GM23338 (cell line): Measurements from ENCODE around the gene EMD. TPM values are rescaled to one million over a fixed set of nuclear protein-coding genes. Genes with fewer than 3 reads are reported as not detected.

Experiments
- ATAC-seq: fragments of 200-7000 bp; cut with Tn5 transposase; 3 replicates; pipeline ENCODE4 v1.9.1; 2020
- DNase-seq: peaks from one replicate; pipeline ENCODE4 v3.0.0-alpha.2; 2015; ENCODE audit warnings: low spot score
- H2AFZ ChIP-seq: fragments of 200-600 bp; sonication (generic); 2 replicates; pipeline ENCODE4 v1.8.0; 2016; ENCODE audit warnings: antibody characterized with exemption, mild to moderate bottlenecking, moderate library complexity
- H3F3A ChIP-seq: fragments of 200-600 bp; sonication (generic); replicated peaks from 2 replicates; pipeline ENCODE4 v1.8.0; 2017; ENCODE audit warnings: antibody characterized with exemption, mixed run types, low read depth
- H3K27ac ChIP-seq: fragments of 200-600 bp; sonication (generic); 2 replicates; pipeline ENCODE4 v1.6.1; 2016; ENCODE audit warnings: low read depth
- H3K27me3 ChIP-seq: fragments of 200-600 bp; sonication (generic); 2 replicates; pipeline ENCODE4 v1.8.0; 2016; ENCODE audit warnings: mild to moderate bottlenecking, mixed run types, moderate library complexity; ENCODE audit not compliant: insufficient read depth
- H3K36me3 ChIP-seq: fragments of 200-600 bp; sonication (generic); 2 replicates; pipeline ENCODE4 v1.8.0; 2016; ENCODE audit warnings: mild to moderate bottlenecking; ENCODE audit not compliant: insufficient read depth
- H3K4me1 ChIP-seq: fragments of 200-600 bp; sonication (generic); 2 replicates; pipeline ENCODE4 v1.8.0; 2016; ENCODE audit warnings: mild to moderate bottlenecking, moderate library complexity; ENCODE audit not compliant: insufficient read depth
- H3K4me2 ChIP-seq: fragments of 200-600 bp; sonication (generic); 2 replicates; pipeline ENCODE4 v1.7.1; 2017; ENCODE audit warnings: mixed run types
- H3K4me3 ChIP-seq: fragments of 200-600 bp; sonication (generic); 2 replicates; pipeline ENCODE4 v1.6.1; 2016; ENCODE audit warnings: mixed run types
- H3K79me2 ChIP-seq: fragments of 200-600 bp; sonication (generic); replicated peaks from 2 replicates; pipeline ENCODE4 v1.8.0; 2017; ENCODE audit warnings: mild to moderate bottlenecking; ENCODE audit not compliant: insufficient read depth
- H3K9me2 ChIP-seq: fragments of 200-600 bp; sonication (generic); 2 replicates; pipeline ENCODE4 v1.8.0; 2017; ENCODE audit not compliant: insufficient read depth
- H4K20me1 ChIP-seq: fragments of 200-600 bp; sonication (generic); replicated peaks from 2 replicates; pipeline ENCODE4 v1.8.0; 2017; ENCODE audit warnings: mild to moderate bottlenecking; ENCODE audit not compliant: insufficient read depth
- H3K27ac Mint-ChIP-seq: 2 replicates; pipeline ENCODE4 v1.8.0; 2020; ENCODE audit warnings: inconsistent platforms, mild to moderate bottlenecking, moderate library complexity, mixed read lengths
- H3K27me3 Mint-ChIP-seq: 3 replicates; pipeline ENCODE4 v1.8.0; 2022; ENCODE audit warnings: low read depth, mild to moderate bottlenecking, moderate library complexity, mixed read lengths, inconsistent platforms; ENCODE audit not compliant: insufficient read depth, poor library complexity
- H3K36me3 Mint-ChIP-seq: 3 replicates; pipeline ENCODE4 v1.8.0; 2021; ENCODE audit warnings: low read depth, mild to moderate bottlenecking, inconsistent platforms, moderate library complexity, mixed read lengths
- H3K4me1 Mint-ChIP-seq: 3 replicates; pipeline ENCODE4 v1.8.0; 2020; ENCODE audit warnings: mild to moderate bottlenecking, inconsistent platforms, mixed read lengths
- H3K4me3 Mint-ChIP-seq: 3 replicates; pipeline ENCODE4 v1.8.0; 2021; ENCODE audit warnings: moderate library complexity, mild to moderate bottlenecking, inconsistent platforms, mixed read lengths
- H3K9me3 Mint-ChIP-seq: 3 replicates; pipeline ENCODE4 v1.8.0; 2020; ENCODE audit warnings: moderate library complexity, mild to moderate bottlenecking, inconsistent platforms, mixed read lengths
- CREB1 ChIP-seq: fragments of 250-450 bp; sonication (Bioruptor Pico); IDR thresholded peaks from 2 replicates; pipeline ENCODE4 v1.5.0; 2020; ENCODE audit warnings: low read depth, mild to moderate bottlenecking, moderate library complexity
- EZH2 ChIP-seq: fragments of 200-600 bp; sonication (generic); IDR thresholded peaks from one replicate; pipeline ENCODE4 v1.8.0; 2017; ENCODE audit warnings: antibody characterized with exemption, mild to moderate bottlenecking, low read depth; ENCODE audit not compliant: unreplicated experiment
- EZH2phosphoT487 ChIP-seq: fragments of 200-600 bp; sonication (generic); IDR thresholded peaks from one replicate; pipeline ENCODE4 v1.8.1; 2018; ENCODE audit warnings: antibody characterized with exemption; ENCODE audit not compliant: unreplicated experiment
- JUNB ChIP-seq: IDR thresholded peaks from one replicate; pipeline ENCODE4 v1.6.1; 2016; ENCODE audit warnings: antibody characterized with exemption; ENCODE audit not compliant: unreplicated experiment
- NANOG ChIP-seq: IDR thresholded peaks from 2 replicates; pipeline ENCODE4 v1.6.1; 2016; ENCODE audit warnings: antibody characterized with exemption, borderline replicate concordance
- POLR2AphosphoS5 ChIP-seq: IDR thresholded peaks from 2 replicates; pipeline ENCODE4 v1.6.1; 2016; ENCODE audit warnings: antibody characterized with exemption, low read depth
- REST ChIP-seq: IDR thresholded peaks from one replicate; pipeline ENCODE4 v1.6.1; 2018; ENCODE audit warnings: antibody characterized with exemption; ENCODE audit not compliant: unreplicated experiment
- STAT1 ChIP-seq: IDR thresholded peaks from one replicate; pipeline ENCODE4 v1.6.1; 2016; ENCODE audit warnings: antibody characterized with exemption; ENCODE audit not compliant: unreplicated experiment
- ZNF114 ChIP-seq: fragments of 250-450 bp; sonication (Bioruptor Pico); IDR thresholded peaks from 2 replicates; pipeline ENCODE4 v1.5.0; 2020; ENCODE audit warnings: mild to moderate bottlenecking, moderate library complexity
- ZNF331 ChIP-seq: fragments of 250-450 bp; sonication (Bioruptor Pico); IDR thresholded peaks from 2 replicates; pipeline ENCODE4 v1.5.0; 2020; ENCODE audit warnings: low read depth, mild to moderate bottlenecking, moderate library complexity
- polyA plus RNA-seq: library from polyadenylated mRNA; unstranded; fragments of >200 nt; fragmentation: Nextera tagmentation; extraction: Ambion mirVana; gene quantifications from 2 replicates; pipeline ENCODE4 v1.2.1, GENCODE V29; 2016
- total RNA-seq: library from RNA; depleted of rRNA; stranded (reverse); fragments of >200 nt; shearing (Covaris generic); gene quantifications from 2 replicates; pipeline ENCODE4 v1.2.3, GENCODE V29; 2014
- TF ChIP-seq, protein P1 (sequence below), 2 experiments: fragments of 200-600 bp in 1 of 2; sonication (generic) in 1 of 2; conservative IDR thresholded peaks; 2 replicates each; pipeline versions ENCODE4 v1.5.1 to v1.6.1; 2016 to 2017; ENCODE audit warnings: antibody characterized with exemption in 2 of 2, low read depth in 2 of 2, mild to moderate bottlenecking in 2 of 2, moderate library complexity in 1 of 2
- TF ChIP-seq, protein P2 (sequence below): IDR thresholded peaks from 2 replicates; pipeline ENCODE4 v1.6.1; 2016; ENCODE audit warnings: antibody characterized with exemption

EMD gene
- total and polyA plus RNA-seq, 2 experiments from 2014 or later = 74.2 to 78.6 TPM

DNA sequence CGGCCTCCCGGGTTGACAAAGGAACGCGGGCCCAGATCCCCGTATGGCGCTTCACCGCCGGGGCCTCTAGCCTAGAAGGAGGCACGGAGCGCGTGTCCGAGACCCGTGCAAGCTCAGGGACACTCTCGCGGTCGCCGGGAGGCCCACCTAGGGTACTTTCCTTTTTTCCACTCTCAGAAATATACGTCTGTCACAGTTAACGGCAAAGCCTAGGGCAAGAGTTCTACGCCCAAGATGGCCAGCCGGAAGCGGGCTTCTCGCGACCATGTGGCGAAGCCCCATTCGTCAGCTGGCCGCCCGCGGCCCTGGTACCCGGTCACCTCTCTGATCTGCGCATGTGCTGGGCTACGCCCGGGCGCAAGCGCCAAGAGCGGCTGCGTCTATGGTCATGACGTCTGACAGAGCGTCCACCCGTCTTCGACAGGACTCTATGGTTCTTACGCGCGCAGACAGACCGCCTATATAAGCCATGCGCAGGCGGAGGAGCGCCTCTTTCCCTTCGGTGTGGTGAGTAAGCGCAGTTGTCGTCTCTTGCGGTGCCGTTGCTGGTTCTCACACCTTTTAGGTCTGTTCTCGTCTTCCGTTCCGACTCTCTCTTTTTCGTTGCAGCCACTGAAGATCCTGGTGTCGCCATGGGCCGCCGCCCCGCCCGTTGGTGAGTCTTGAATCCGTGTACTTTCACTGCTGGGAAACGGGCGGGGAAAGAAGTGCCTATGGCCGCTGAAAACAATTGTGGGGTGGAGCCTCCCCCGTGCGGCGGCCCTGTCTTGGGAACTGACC lies 19.0 kb downstream of the EMD start, which contains the start of gene RPL10:
Gene RPL10, plus strand, starts transcription at position 490 of the 780 bp plus-strand sequence. Its CDS starts 143 bp downstream, at position 633.
- peaks cover 36% of the 10 kb centered on the region for H3K36me3 Mint-ChIP-seq
- Histone ChIP-seq H3K27me3 (no peaks in the 10 kb centered on the region), H4K20me1 (no peaks in the 10 kb centered on the region), H3K4me1 (peaks cover 6% of the 10 kb centered on the region; the same call in 1 of the 2 replicates), H3F3A (peaks cover 21% of the 10 kb centered on the region), H3K4me2 (peak within 1 kb of the TSS; percentile 90), H2AFZ (no peak within 1 kb of the TSS), H3K79me2 (peaks cover 17% of the 10 kb centered on the region), H3K4me3 (peak within 1 kb of the TSS; percentile 85), H3K36me3 (peaks cover 4% of the 10 kb centered on the region; the same call in 1 of the 2 replicates), H3K9me2 (no peaks in the 10 kb centered on the region), H3K27ac (peak within 1 kb of the TSS; percentile 96)
- H3K4me1 Mint-ChIP-seq = peaks cover 13% of the 10 kb centered on the region; the same call in 2 of the 3 replicates
- TF ChIP-seq POLR2AphosphoS5 (peak; percentile 96), JUNB (no peak), NANOG (no peak), REST (no peak), EZH2phosphoT487 (no peak), CREB1 (CRISPR knock-in tag) (peak; percentile 90), ZNF114 (CRISPR knock-in tag) (no peak), ZNF331 (no peak), EZH2 (no peak), STAT1 (no peak)
- TF ChIP-seq, protein P1, sequence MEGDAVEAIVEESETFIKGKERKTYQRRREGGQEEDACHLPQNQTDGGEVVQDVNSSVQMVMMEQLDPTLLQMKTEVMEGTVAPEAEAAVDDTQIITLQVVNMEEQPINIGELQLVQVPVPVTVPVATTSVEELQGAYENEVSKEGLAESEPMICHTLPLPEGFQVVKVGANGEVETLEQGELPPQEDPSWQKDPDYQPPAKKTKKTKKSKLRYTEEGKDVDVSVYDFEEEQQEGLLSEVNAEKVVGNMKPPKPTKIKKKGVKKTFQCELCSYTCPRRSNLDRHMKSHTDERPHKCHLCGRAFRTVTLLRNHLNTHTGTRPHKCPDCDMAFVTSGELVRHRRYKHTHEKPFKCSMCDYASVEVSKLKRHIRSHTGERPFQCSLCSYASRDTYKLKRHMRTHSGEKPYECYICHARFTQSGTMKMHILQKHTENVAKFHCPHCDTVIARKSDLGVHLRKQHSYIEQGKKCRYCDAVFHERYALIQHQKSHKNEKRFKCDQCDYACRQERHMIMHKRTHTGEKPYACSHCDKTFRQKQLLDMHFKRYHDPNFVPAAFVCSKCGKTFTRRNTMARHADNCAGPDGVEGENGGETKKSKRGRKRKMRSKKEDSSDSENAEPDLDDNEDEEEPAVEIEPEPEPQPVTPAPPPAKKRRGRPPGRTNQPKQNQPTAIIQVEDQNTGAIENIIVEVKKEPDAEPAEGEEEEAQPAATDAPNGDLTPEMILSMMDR (conservative IDR thresholded peaks at IDR 0.05; ENCODE audit: low read depth in 2 of 2) = no peak
- TF ChIP-seq, protein P2, sequence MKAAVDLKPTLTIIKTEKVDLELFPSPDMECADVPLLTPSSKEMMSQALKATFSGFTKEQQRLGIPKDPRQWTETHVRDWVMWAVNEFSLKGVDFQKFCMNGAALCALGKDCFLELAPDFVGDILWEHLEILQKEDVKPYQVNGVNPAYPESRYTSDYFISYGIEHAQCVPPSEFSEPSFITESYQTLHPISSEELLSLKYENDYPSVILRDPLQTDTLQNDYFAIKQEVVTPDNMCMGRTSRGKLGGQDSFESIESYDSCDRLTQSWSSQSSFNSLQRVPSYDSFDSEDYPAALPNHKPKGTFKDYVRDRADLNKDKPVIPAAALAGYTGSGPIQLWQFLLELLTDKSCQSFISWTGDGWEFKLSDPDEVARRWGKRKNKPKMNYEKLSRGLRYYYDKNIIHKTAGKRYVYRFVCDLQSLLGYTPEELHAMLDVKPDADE = peak; percentile 37; the same call in 1 of the 2 replicates
- ATAC-seq (peak; percentile 59), DNase-seq (peak; percentile 89)
- H3K9me3 Mint-ChIP-seq = peaks cover 9% of the 10 kb centered on the region; the same call in 1 of the 3 replicates
- peak within 1 kb of the TSS; percentile 100 for H3K4me3 Mint-ChIP-seq
- peak within 1 kb of the TSS; percentile 100 for H3K27ac Mint-ChIP-seq
- peaks cover 33% of the 10 kb centered on the region for H3K27me3 Mint-ChIP-seq
